Measurements from ENCODE around the gene GNB1L.

DNA sequence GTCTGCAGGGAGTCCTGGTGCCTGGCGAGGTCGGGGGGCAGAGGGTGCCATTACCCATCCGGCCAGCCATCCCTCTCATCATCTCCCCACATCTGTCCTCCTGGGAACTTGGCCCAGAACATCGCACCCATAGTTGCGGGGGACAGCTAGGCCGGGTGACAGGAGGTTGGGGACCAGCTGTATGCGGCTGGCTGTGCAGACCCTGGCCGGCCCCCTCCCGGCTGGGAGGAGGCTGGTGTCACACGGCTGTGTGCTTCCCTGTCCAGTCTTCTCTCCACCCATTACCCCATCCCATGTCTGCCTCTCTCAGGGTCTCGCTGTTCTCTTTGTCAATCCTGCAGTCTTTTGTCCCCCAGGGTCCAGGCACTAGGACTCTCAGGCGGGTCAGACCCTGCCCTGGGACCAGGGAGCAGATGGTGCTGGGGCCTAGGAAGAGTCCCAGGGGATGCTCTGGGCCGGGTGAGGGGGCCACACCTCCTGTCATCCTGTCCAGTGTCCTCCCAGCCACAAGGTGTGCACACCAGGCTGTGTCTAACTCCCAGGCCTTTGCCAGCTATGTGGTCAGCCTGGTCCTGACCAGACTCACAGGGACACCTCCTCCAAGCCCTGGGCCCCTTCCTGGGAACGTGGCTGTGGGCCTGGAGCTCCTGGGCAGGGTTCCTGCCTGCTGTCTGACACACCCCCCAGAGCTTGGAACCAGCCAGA is 100.5 kb downstream of the GNB1L start:
- TF ChIP-seq, protein P1, sequence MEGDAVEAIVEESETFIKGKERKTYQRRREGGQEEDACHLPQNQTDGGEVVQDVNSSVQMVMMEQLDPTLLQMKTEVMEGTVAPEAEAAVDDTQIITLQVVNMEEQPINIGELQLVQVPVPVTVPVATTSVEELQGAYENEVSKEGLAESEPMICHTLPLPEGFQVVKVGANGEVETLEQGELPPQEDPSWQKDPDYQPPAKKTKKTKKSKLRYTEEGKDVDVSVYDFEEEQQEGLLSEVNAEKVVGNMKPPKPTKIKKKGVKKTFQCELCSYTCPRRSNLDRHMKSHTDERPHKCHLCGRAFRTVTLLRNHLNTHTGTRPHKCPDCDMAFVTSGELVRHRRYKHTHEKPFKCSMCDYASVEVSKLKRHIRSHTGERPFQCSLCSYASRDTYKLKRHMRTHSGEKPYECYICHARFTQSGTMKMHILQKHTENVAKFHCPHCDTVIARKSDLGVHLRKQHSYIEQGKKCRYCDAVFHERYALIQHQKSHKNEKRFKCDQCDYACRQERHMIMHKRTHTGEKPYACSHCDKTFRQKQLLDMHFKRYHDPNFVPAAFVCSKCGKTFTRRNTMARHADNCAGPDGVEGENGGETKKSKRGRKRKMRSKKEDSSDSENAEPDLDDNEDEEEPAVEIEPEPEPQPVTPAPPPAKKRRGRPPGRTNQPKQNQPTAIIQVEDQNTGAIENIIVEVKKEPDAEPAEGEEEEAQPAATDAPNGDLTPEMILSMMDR (IDR thresholded peaks at IDR 0.05) = no peak
- no peak for TF ChIP-seq POLR2AphosphoS5 (IDR thresholded peaks at IDR 0.05)
